OCI-LY1 (cell line): ENCODE results near the gene ROR2.

Source experiments
- H2AFZ ChIP-seq: fragments of 200-600 bp; sonication (generic), shearing (Covaris generic); 2 replicates; pipeline ENCODE4 v1.6.0; 2014; ENCODE audit warnings: antibody characterized with exemption, mild to moderate bottlenecking, low read length
- H3F3A ChIP-seq: fragments of 200-600 bp; sonication (generic), shearing (Covaris generic); 2 replicates; pipeline ENCODE4 v1.6.0; 2014; ENCODE audit warnings: mild to moderate bottlenecking, antibody characterized with exemption, low read length, moderate library complexity; ENCODE audit not compliant: insufficient read depth
- H3K27ac ChIP-seq: fragments of 200-600 bp; sonication (generic); 2 replicates; pipeline ENCODE4 v1.5.1; 2014; ENCODE audit warnings: low read length, mixed run types, mild to moderate bottlenecking, low read depth; ENCODE audit not compliant: poor library complexity, severe bottlenecking
- H3K27me3 ChIP-seq: fragments of 200-600 bp; sonication (generic); 2 replicates; pipeline ENCODE4 v1.6.0; 2014; ENCODE audit warnings: antibody characterized with exemption, mild to moderate bottlenecking, low read length, moderate library complexity; ENCODE audit not compliant: insufficient read depth
- H3K36me3 ChIP-seq: fragments of 200-600 bp; sonication (generic); 2 replicates; pipeline ENCODE4 v1.6.1; 2014; ENCODE audit warnings: mild to moderate bottlenecking, antibody characterized with exemption, low read length, moderate library complexity, mixed read lengths; ENCODE audit not compliant: insufficient read depth
- H3K4me1 ChIP-seq: fragments of 200-600 bp; sonication (generic); 2 replicates; pipeline ENCODE4 v1.5.1; 2014; ENCODE audit warnings: mild to moderate bottlenecking, low read length, moderate library complexity; ENCODE audit not compliant: insufficient read depth, severe bottlenecking
- H3K4me2 ChIP-seq: fragments of 200-600 bp; sonication (generic), shearing (Covaris generic); 2 replicates; pipeline ENCODE4 v1.6.1; 2014; ENCODE audit warnings: low read length
- H3K4me3 ChIP-seq: fragments of 200-600 bp; sonication (generic); 2 replicates; pipeline ENCODE4 v1.5.1; 2014; ENCODE audit warnings: low read length, low read depth, mild to moderate bottlenecking, mixed read lengths; ENCODE audit not compliant: poor library complexity, severe bottlenecking
- H3K79me2 ChIP-seq: fragments of 200-600 bp; shearing (Covaris generic); 2 replicates; pipeline ENCODE4 v1.6.1; 2016; ENCODE audit warnings: mixed run types, low read length, mixed read lengths; ENCODE audit not compliant: insufficient read depth
- H3K9ac ChIP-seq: fragments of 200-600 bp; sonication (generic), shearing (Covaris generic); 2 replicates; pipeline ENCODE4 v1.6.1; 2014; ENCODE audit warnings: mild to moderate bottlenecking, low read length, mixed read lengths
- H3K9me2 ChIP-seq: fragments of 200-600 bp; sonication (generic), shearing (Covaris generic); 2 replicates; pipeline ENCODE4 v1.6.1; 2014; ENCODE audit warnings: low read depth, mild to moderate bottlenecking, low read length, mixed read lengths
- H3K9me3 ChIP-seq: fragments of 200-600 bp; shearing (Covaris generic); 2 replicates; pipeline ENCODE4 v1.6.1; 2014; ENCODE audit warnings: low read length, mixed read lengths
- H4K20me1 ChIP-seq: fragments of 200-600 bp; sonication (generic), shearing (Covaris generic); 2 replicates; pipeline ENCODE4 v1.6.0; 2016; ENCODE audit warnings: mild to moderate bottlenecking, low read length; ENCODE audit not compliant: insufficient read depth
- EZH2 ChIP-seq: fragments of 200-600 bp; sonication (generic), shearing (Covaris generic); IDR thresholded peaks from 2 replicates; pipeline ENCODE4 v1.8.0; 2017; ENCODE audit warnings: borderline replicate concordance, mixed run types, mild to moderate bottlenecking, antibody characterized with exemption, low read length, moderate library complexity, mixed read lengths
- TF ChIP-seq, protein P1 (sequence below): fragments of 200-600 bp; sonication (generic), shearing (Covaris generic); IDR thresholded peaks from 2 replicates; pipeline ENCODE4 v1.5.1; 2017; ENCODE audit warnings: mild to moderate bottlenecking, antibody characterized with exemption, low read length, moderate library complexity, mixed read lengths

ROR2 gene

GRCh38 chr9:91816356-91816755, 133.7 kb downstream of the ROR2 start:
- Histone ChIP-seq H3K9ac (no peak overlapping the region), H3K9me3 (no peaks in the 10 kb centered on the region), H3K27ac (no peak overlapping the region), H2AFZ (no peak overlapping the region), H3K79me2 (no peaks in the 10 kb centered on the region), H3K27me3 (no peaks in the 10 kb centered on the region), H3K4me2 (no peak overlapping the region), H3K4me3 (no peak overlapping the region), H3K36me3 (no peaks in the 10 kb centered on the region), H3F3A (no peaks in the 10 kb centered on the region), H4K20me1 (no peaks in the 10 kb centered on the region), H3K9me2 (no peaks in the 10 kb centered on the region), H3K4me1 (no peaks in the 10 kb centered on the region)
- TF ChIP-seq, protein P1, sequence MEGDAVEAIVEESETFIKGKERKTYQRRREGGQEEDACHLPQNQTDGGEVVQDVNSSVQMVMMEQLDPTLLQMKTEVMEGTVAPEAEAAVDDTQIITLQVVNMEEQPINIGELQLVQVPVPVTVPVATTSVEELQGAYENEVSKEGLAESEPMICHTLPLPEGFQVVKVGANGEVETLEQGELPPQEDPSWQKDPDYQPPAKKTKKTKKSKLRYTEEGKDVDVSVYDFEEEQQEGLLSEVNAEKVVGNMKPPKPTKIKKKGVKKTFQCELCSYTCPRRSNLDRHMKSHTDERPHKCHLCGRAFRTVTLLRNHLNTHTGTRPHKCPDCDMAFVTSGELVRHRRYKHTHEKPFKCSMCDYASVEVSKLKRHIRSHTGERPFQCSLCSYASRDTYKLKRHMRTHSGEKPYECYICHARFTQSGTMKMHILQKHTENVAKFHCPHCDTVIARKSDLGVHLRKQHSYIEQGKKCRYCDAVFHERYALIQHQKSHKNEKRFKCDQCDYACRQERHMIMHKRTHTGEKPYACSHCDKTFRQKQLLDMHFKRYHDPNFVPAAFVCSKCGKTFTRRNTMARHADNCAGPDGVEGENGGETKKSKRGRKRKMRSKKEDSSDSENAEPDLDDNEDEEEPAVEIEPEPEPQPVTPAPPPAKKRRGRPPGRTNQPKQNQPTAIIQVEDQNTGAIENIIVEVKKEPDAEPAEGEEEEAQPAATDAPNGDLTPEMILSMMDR = no peak
- no peak for TF ChIP-seq EZH2

DNA sequence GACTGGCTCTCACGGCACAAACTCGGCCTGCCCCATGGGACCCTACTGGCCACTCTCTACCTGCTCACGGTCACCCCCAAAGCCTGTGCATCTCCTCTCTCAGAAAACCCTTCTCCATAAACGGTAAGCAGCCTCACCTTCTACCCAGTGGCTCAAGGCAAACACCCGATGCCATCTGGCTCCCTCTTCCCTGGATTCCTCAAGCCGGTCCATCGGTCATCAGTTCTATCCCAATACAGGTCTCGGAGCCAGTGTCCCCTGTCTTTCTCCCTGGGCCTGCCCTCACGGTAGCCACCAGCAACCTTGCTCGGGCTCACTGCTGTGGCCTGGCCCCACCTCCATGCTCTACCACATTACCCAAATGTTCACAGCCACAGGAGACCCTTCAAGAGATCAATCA, 134.1 kb downstream of the ROR2 start:
- Histone ChIP-seq H3F3A (no peaks in the 10 kb centered on the region), H3K4me1 (no peaks in the 10 kb centered on the region), H3K27ac (no peak overlapping the region), H3K9me2 (no peaks in the 10 kb centered on the region), H3K4me2 (no peak overlapping the region), H3K4me3 (no peak overlapping the region), H3K79me2 (no peaks in the 10 kb centered on the region), H3K27me3 (no peaks in the 10 kb centered on the region), H3K9me3 (no peaks in the 10 kb centered on the region), H3K36me3 (no peaks in the 10 kb centered on the region), H2AFZ (no peak overlapping the region), H3K9ac (no peak overlapping the region), H4K20me1 (no peaks in the 10 kb centered on the region)
- TF ChIP-seq, protein P1 = no peak
- no peak for TF ChIP-seq EZH2

GRCh38 chr9:91814753-91815152, 135.3 kb downstream of the ROR2 start:
- no peak overlapping the region for H3K4me3 ChIP-seq
- H3K9me3 ChIP-seq = no peaks in the 10 kb centered on the region
- no peak overlapping the region for H3K9ac ChIP-seq
- H3K27me3 ChIP-seq = no peaks in the 10 kb centered on the region
- no peak overlapping the region for H3K27ac ChIP-seq
- H3F3A ChIP-seq = no peaks in the 10 kb centered on the region
- H3K79me2 ChIP-seq = no peaks in the 10 kb centered on the region
- no peaks in the 10 kb centered on the region for H3K36me3 ChIP-seq
- H3K4me1 ChIP-seq = no peaks in the 10 kb centered on the region
- H4K20me1 ChIP-seq = no peaks in the 10 kb centered on the region
- no peak for TF ChIP-seq EZH2
- TF ChIP-seq, protein P1 = no peak
- no peak overlapping the region for H3K4me2 ChIP-seq
- no peak overlapping the region for H2AFZ ChIP-seq
- H3K9me2 ChIP-seq = no peaks in the 10 kb centered on the region
